Type B pancreatic cell (in vitro differentiated cells): ENCODE results near the gene GEMIN2. TPM values are rescaled to one million over a fixed set of nuclear protein-coding genes. Genes with fewer than 3 reads are reported as not detected.
A peak's percentile ranks its signal among the peaks of the same experiment; 100 is the strongest.
"Not testable (repeated sequence)": the region's sequence is repeated elsewhere in the genome, so short reads cannot be mapped to it uniquely, and the experiment has no call there.

ENCODE experiments used
- DNase-seq: peaks from one replicate; pipeline ENCODE4 v3.0.0; 2021; ENCODE audit warnings: mixed read lengths; ENCODE audit not compliant: unreplicated experiment; ENCODE audit errors: extremely low spot score
- H3K27ac Mint-ChIP-seq: 2 replicates; pipeline ENCODE4 v1.8.0; 2021; ENCODE audit warnings: mild to moderate bottlenecking, mixed read lengths
- H3K27me3 Mint-ChIP-seq: 2 replicates; pipeline ENCODE4 v1.8.0; 2021; ENCODE audit warnings: mixed read lengths
- H3K36me3 Mint-ChIP-seq: 2 replicates; pipeline ENCODE4 v1.8.0; 2021; ENCODE audit warnings: mixed read lengths
- H3K4me1 Mint-ChIP-seq: one replicate; pipeline ENCODE4 v1.8.0; 2021; ENCODE audit warnings: mixed read lengths; ENCODE audit not compliant: unreplicated experiment
- H3K4me3 Mint-ChIP-seq: 2 replicates; pipeline ENCODE4 v1.8.0; 2021; ENCODE audit warnings: mild to moderate bottlenecking, mixed read lengths
- H3K9me3 Mint-ChIP-seq: 2 replicates; pipeline ENCODE4 v1.8.0; 2021; ENCODE audit warnings: mixed read lengths
- CTCF ChIP-seq: fragments of 200-600 bp; sonication (generic); conservative IDR thresholded peaks from 2 replicates; pipeline ENCODE4 v1.5.0; 2021; ENCODE audit warnings: antibody characterized with exemption, mild to moderate bottlenecking
- total RNA-seq: library from RNA; stranded (reverse); gene quantifications from 2 replicates; pipeline ENCODE4 v1.2.1, GENCODE V29; 2021; ENCODE audit warnings: low replicate concordance

Gene GEMIN2
- total RNA-seq, 1 donor from 2014 or later = 20.1 TPM

- Mint-ChIP-seq H3K4me3 (no peak overlapping the region), H3K27ac (peak overlapping the region; percentile 39), H3K36me3 (peaks cover 25% of the 10 kb centered on the region), H3K9me3 (no peaks in the 10 kb centered on the region), H3K4me1 (no peaks in the 10 kb centered on the region), H3K27me3 (no peaks in the 10 kb centered on the region)
- no peak for DNase-seq
- no peak for TF ChIP-seq CTCF
Observed at GRCh38 chr14:39182770-39183684, 68.9 kb downstream of the GEMIN2 start.

- not testable (repeated sequence) for H3K27me3 Mint-ChIP-seq, H3K9me3 Mint-ChIP-seq, H3K4me3 Mint-ChIP-seq, H3K27ac Mint-ChIP-seq, DNase-seq, H3K4me1 Mint-ChIP-seq
- peaks cover 25% of the 10 kb centered on the region for H3K36me3 Mint-ChIP-seq
Observed at GRCh38 chr14:39183685-39184003, 69.5 kb downstream of the GEMIN2 start.

GRCh38 chr14:39184628-39185255, 70.6 kb downstream of the GEMIN2 start:
- TF ChIP-seq CTCF = no peak

DNA sequence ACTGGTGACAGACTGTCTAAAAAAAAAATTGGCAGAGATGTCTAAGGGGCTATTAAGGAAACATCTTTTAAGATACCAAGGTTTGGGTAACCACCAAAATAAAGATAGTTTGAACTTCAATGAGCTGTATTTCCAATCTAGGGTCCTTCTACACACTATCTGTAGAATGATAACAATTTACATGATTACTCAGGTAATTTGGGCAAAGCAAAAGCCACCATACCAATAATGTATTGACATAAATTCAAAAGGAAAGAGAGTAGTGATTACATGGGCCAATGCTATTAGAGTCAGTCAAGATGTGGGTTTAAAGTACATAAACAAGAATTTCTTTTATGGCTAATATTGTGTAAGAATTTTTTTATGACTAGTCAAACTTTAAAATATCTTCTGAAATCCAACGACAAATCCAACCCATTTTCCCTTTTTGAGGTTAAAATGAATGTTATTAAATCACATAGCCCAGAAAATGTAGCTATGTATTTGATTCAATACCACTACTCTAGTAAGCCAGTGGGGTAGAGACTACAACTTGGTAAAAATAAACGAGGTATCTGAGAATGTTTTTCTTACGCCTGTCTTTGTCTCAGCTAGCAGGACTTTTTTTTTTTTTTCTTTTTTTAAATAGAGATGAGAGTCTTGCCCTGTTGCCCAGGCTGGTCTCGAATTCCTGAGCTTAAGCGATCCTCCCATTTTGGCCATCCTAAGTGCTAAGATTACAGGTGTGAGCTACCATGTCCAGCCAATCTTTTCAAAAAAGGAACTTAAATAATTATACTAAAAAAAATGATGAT, 71.3 kb downstream of the GEMIN2 start:
- H3K9me3 Mint-ChIP-seq = no peaks in the 10 kb centered on the region
- no peak overlapping the region for H3K4me3 Mint-ChIP-seq
- no peak overlapping the region for H3K27ac Mint-ChIP-seq
- peaks cover 18% of the 10 kb centered on the region for H3K36me3 Mint-ChIP-seq
- no peaks in the 10 kb centered on the region for H3K27me3 Mint-ChIP-seq
- H3K4me1 Mint-ChIP-seq = no peaks in the 10 kb centered on the region
- DNase-seq = no peak
- TF ChIP-seq CTCF = no peak

More at GRCh38 chr14:39184628-39185255, 70.6 kb downstream of the GEMIN2 start:
- no peaks in the 10 kb centered on the region for H3K4me1 Mint-ChIP-seq
- H3K27ac Mint-ChIP-seq = no peak overlapping the region
- no peaks in the 10 kb centered on the region for H3K27me3 Mint-ChIP-seq
- H3K36me3 Mint-ChIP-seq = peaks cover 18% of the 10 kb centered on the region
- no peaks in the 10 kb centered on the region for H3K9me3 Mint-ChIP-seq
- H3K4me3 Mint-ChIP-seq = no peak overlapping the region
- no peak for DNase-seq

Other genes starting within 250 kb of the GEMIN2 start
- 64.0 and 84.8 TPM in 2 replicates for gene SEC23A, start 11.1 kb upstream of the GEMIN2 start, total RNA-seq
- gene TRAPPC6B, start 56.0 kb downstream of the GEMIN2 start, total RNA-seq = 19.0 and 19.5 TPM in 2 replicates
- gene PNN, start 60.9 kb downstream of the GEMIN2 start, total RNA-seq = 74.3 and 95.7 TPM in 2 replicates
- gene MIA2, start 119.6 kb downstream of the GEMIN2 start, total RNA-seq = 23.5 and 37.6 TPM in 2 replicates